ENCODE data around the gene CAMP.

CAMP gene

GRCh38 chr3:48222616-48223513 lies at the start of gene CAMP:
Gene CAMP, plus strand, starts transcription at chr3:48223495. Its CDS starts 17 bp downstream, at chr3:48223512.
- Histone ChIP-seq H3K9me3 (ENCODE audit: low read length) (no peaks in the 10 kb centered on the region), H2AFZ (ENCODE audit: low read depth, low read length) (no peak within 1 kb of the TSS)

GRCh38 chr3:48178072-48178471 lies 45.2 kb upstream of the CAMP start:
- Histone ChIP-seq H3K9me3 (ENCODE audit: low read length) (no peaks in the 10 kb centered on the region), H3K36me3 (ENCODE audit: insufficient read depth, low read length) (peaks cover 96% of the 10 kb centered on the region), H3K4me3 (ENCODE audit: low read length) (no peak overlapping the region), H3K27me3 (ENCODE audit: insufficient read depth, low read length) (no peaks in the 10 kb centered on the region), H3K4me1 (ENCODE audit: insufficient read depth, low read length) (no peaks in the 10 kb centered on the region), H2AFZ (ENCODE audit: low read depth, low read length) (no peak overlapping the region)

More at GRCh38 chr3:48222616-48223513, at the start of gene CAMP:
- no peak within 1 kb of the TSS for H3K4me3 ChIP-seq (ENCODE audit: low read length)
- no peaks in the 10 kb centered on the region for H3K36me3 ChIP-seq (ENCODE audit: insufficient read depth, low read length)
- no peaks in the 10 kb centered on the region for H3K4me1 ChIP-seq (ENCODE audit: insufficient read depth, low read length)
- no peaks in the 10 kb centered on the region for H3K27me3 ChIP-seq (ENCODE audit: insufficient read depth, low read length)

GRCh38 chr3:48180021-48180420 lies 43.3 kb upstream of the CAMP start:
- Histone ChIP-seq H2AFZ (ENCODE audit: low read depth, low read length) (no peak overlapping the region), H3K36me3 (ENCODE audit: insufficient read depth, low read length) (peaks cover 96% of the 10 kb centered on the region), H3K9me3 (ENCODE audit: low read length) (no peaks in the 10 kb centered on the region), H3K27me3 (ENCODE audit: insufficient read depth, low read length) (no peaks in the 10 kb centered on the region), H3K4me3 (ENCODE audit: low read length) (no peak overlapping the region), H3K4me1 (ENCODE audit: insufficient read depth, low read length) (no peaks in the 10 kb centered on the region)

- Histone ChIP-seq H3K4me3 (ENCODE audit: low read length) (no peak overlapping the region), H3K27me3 (ENCODE audit: insufficient read depth, low read length) (no peaks in the 10 kb centered on the region), H3K36me3 (ENCODE audit: insufficient read depth, low read length) (peaks cover 95% of the 10 kb centered on the region), H3K4me1 (ENCODE audit: insufficient read depth, low read length) (no peaks in the 10 kb centered on the region), H2AFZ (ENCODE audit: low read depth, low read length) (no peak overlapping the region), H3K9me3 (ENCODE audit: low read length) (no peaks in the 10 kb centered on the region)
Observed at GRCh38 chr3:48180531-48181253, 42.6 kb upstream of the CAMP start.

- no peak overlapping the region for H2AFZ ChIP-seq (ENCODE audit: low read depth, low read length)
- H3K4me1 ChIP-seq (ENCODE audit: insufficient read depth, low read length), result peaks cover 14% of the 10 kb centered on the region
- no peaks in the 10 kb centered on the region for H3K27me3 ChIP-seq (ENCODE audit: insufficient read depth, low read length)
- peaks cover 65% of the 10 kb centered on the region for H3K36me3 ChIP-seq (ENCODE audit: insufficient read depth, low read length)
- no peak overlapping the region for H3K4me3 ChIP-seq (ENCODE audit: low read length)
- no peaks in the 10 kb centered on the region for H3K9me3 ChIP-seq (ENCODE audit: low read length)
Observed at GRCh38 chr3:48184299-48184698, 39.0 kb upstream of the CAMP start.

GRCh38 chr3:48185129-48185528 lies 38.2 kb upstream of the CAMP start:
- Histone ChIP-seq H3K36me3 (ENCODE audit: insufficient read depth, low read length) (peaks cover 58% of the 10 kb centered on the region), H3K27me3 (ENCODE audit: insufficient read depth, low read length) (no peaks in the 10 kb centered on the region), H2AFZ (ENCODE audit: low read depth, low read length) (no peak overlapping the region), H3K4me1 (ENCODE audit: insufficient read depth, low read length) (peaks cover 16% of the 10 kb centered on the region), H3K9me3 (ENCODE audit: low read length) (no peaks in the 10 kb centered on the region), H3K4me3 (ENCODE audit: low read length) (no peak overlapping the region)

GRCh38 chr3:48186631-48187300 lies 36.5 kb upstream of the CAMP start:
- peaks cover 21% of the 10 kb centered on the region for H3K4me1 ChIP-seq (ENCODE audit: insufficient read depth, low read length)
- peaks cover 43% of the 10 kb centered on the region for H3K36me3 ChIP-seq (ENCODE audit: insufficient read depth, low read length)
- H2AFZ ChIP-seq (ENCODE audit: low read depth, low read length), result peak overlapping the region; percentile 57
- no peaks in the 10 kb centered on the region for H3K27me3 ChIP-seq (ENCODE audit: insufficient read depth, low read length)
- no peaks in the 10 kb centered on the region for H3K9me3 ChIP-seq (ENCODE audit: low read length)
- H3K4me3 ChIP-seq (ENCODE audit: low read length), result peak overlapping the region; percentile 60

- H3K9me3 ChIP-seq (ENCODE audit: low read length), result no peaks in the 10 kb centered on the region
- peaks cover 38% of the 10 kb centered on the region for H3K36me3 ChIP-seq (ENCODE audit: insufficient read depth, low read length)
- H2AFZ ChIP-seq (ENCODE audit: low read depth, low read length), result peak overlapping the region; percentile 57
- H3K4me1 ChIP-seq (ENCODE audit: insufficient read depth, low read length), result peaks cover 21% of the 10 kb centered on the region
- no peaks in the 10 kb centered on the region for H3K27me3 ChIP-seq (ENCODE audit: insufficient read depth, low read length)
- H3K4me3 ChIP-seq (ENCODE audit: low read length), result peak overlapping the region; percentile 60
Observed at GRCh38 chr3:48187301-48187578, 36.1 kb upstream of the CAMP start.

GRCh38 chr3:48187579-48188265 lies 35.6 kb upstream of the CAMP start:
- Histone ChIP-seq H3K27me3 (ENCODE audit: insufficient read depth, low read length) (no peaks in the 10 kb centered on the region), H3K4me3 (ENCODE audit: low read length) (peak overlapping the region; percentile 60), H3K9me3 (ENCODE audit: low read length) (no peaks in the 10 kb centered on the region), H3K36me3 (ENCODE audit: insufficient read depth, low read length) (peaks cover 33% of the 10 kb centered on the region), H2AFZ (ENCODE audit: low read depth, low read length) (peak overlapping the region; percentile 57), H3K4me1 (ENCODE audit: insufficient read depth, low read length) (peaks cover 21% of the 10 kb centered on the region)

GRCh38 chr3:48188266-48189201 lies 34.8 kb upstream of the CAMP start, which contains the start of gene CDC25A:
Gene CDC25A, minus strand, starts transcription at chr3:48188417. Its CDS starts 470 bp downstream, at chr3:48187947.
- H3K4me1 ChIP-seq (ENCODE audit: insufficient read depth, low read length), result peaks cover 21% of the 10 kb centered on the region
- H2AFZ ChIP-seq (ENCODE audit: low read depth, low read length), result peak within 1 kb of the TSS; percentile 96
- H3K9me3 ChIP-seq (ENCODE audit: low read length), result no peaks in the 10 kb centered on the region
- no peaks in the 10 kb centered on the region for H3K27me3 ChIP-seq (ENCODE audit: insufficient read depth, low read length)
- H3K36me3 ChIP-seq (ENCODE audit: insufficient read depth, low read length), result peaks cover 25% of the 10 kb centered on the region
- peak within 1 kb of the TSS; percentile 60 for H3K4me3 ChIP-seq (ENCODE audit: low read length)

- H3K9me3 ChIP-seq (ENCODE audit: low read length), result no peaks in the 10 kb centered on the region
- no peaks in the 10 kb centered on the region for H3K27me3 ChIP-seq (ENCODE audit: insufficient read depth, low read length)
- peak overlapping the region; percentile 96 for H2AFZ ChIP-seq (ENCODE audit: low read depth, low read length)
- H3K36me3 ChIP-seq (ENCODE audit: insufficient read depth, low read length), result peaks cover 17% of the 10 kb centered on the region
- peaks cover 21% of the 10 kb centered on the region for H3K4me1 ChIP-seq (ENCODE audit: insufficient read depth, low read length)
- H3K4me3 ChIP-seq (ENCODE audit: low read length), result no peak overlapping the region
Observed at GRCh38 chr3:48189321-48189720, 34.0 kb upstream of the CAMP start.

GRCh38 chr3:48190911-48191310 lies 32.4 kb upstream of the CAMP start:
- no peaks in the 10 kb centered on the region for H3K9me3 ChIP-seq (ENCODE audit: low read length)
- no peak overlapping the region for H3K4me3 ChIP-seq (ENCODE audit: low read length)
- H3K27me3 ChIP-seq (ENCODE audit: insufficient read depth, low read length), result no peaks in the 10 kb centered on the region

More at GRCh38 chr3:48190911-48191310, 32.4 kb upstream of the CAMP start:
- H3K36me3 ChIP-seq (ENCODE audit: insufficient read depth, low read length), result peaks cover 3% of the 10 kb centered on the region
- H2AFZ ChIP-seq (ENCODE audit: low read depth, low read length), result no peak overlapping the region
- H3K4me1 ChIP-seq (ENCODE audit: insufficient read depth, low read length), result peaks cover 20% of the 10 kb centered on the region

All from neuron (in vitro differentiated cells).